ENCODE measurements around the gene TRIM46. TPM values are rescaled to one million over a fixed set of nuclear protein-coding genes. Genes with fewer than 3 reads are reported as not detected.
"Not testable (repeated sequence)": the region's sequence is repeated elsewhere in the genome, so short reads cannot be mapped to it uniquely, and the experiment has no call there.

TRIM46 gene
- total and polyA plus RNA-seq, 2 experiments from 2014 or later: 2.9 to 5.4 TPM

DNA sequence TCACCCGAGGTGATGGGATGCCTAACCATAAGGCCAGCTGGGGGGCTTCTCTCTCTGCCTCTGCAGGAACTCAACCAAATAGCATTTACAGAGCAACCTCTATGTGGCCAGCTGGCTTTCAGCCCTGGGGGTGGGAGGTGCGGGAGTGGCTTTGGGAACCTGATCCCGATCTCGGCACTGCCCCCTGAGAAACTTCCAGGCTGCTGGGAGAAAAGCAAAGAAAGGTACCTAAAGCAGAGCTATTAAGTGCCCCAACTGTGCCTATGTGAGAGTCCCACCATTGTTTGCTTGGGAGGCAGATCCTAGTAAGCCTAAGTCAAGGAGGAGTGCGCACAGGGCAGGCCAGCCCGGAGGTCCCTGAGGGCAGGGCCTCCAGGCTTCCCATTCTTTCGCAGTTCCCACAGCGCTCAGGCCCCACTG is 7.6 kb upstream of the TRIM46 start:
- no peak overlapping the region for H3K27ac ChIP-seq
- H3K36me3 ChIP-seq: peaks cover 3% of the 10 kb centered on the region
- no peak for DNase-seq (ENCODE audit: low read depth in 1 of 2, low spot score in 1 of 2)
- TF ChIP-seq, protein P1, sequence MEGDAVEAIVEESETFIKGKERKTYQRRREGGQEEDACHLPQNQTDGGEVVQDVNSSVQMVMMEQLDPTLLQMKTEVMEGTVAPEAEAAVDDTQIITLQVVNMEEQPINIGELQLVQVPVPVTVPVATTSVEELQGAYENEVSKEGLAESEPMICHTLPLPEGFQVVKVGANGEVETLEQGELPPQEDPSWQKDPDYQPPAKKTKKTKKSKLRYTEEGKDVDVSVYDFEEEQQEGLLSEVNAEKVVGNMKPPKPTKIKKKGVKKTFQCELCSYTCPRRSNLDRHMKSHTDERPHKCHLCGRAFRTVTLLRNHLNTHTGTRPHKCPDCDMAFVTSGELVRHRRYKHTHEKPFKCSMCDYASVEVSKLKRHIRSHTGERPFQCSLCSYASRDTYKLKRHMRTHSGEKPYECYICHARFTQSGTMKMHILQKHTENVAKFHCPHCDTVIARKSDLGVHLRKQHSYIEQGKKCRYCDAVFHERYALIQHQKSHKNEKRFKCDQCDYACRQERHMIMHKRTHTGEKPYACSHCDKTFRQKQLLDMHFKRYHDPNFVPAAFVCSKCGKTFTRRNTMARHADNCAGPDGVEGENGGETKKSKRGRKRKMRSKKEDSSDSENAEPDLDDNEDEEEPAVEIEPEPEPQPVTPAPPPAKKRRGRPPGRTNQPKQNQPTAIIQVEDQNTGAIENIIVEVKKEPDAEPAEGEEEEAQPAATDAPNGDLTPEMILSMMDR (IDR thresholded peaks at IDR 0.05; ENCODE audit: low read depth, low read length): no peak
- H3K27me3 ChIP-seq: no peaks in the 10 kb centered on the region
- no peaks in the 10 kb centered on the region for H3K9me3 ChIP-seq (ENCODE audit: low read depth)
- no peak overlapping the region for H3K4me3 ChIP-seq
- no peaks in the 10 kb centered on the region for H3K4me1 ChIP-seq (ENCODE audit: low read depth)

GRCh38 chr1:155166471-155167165 is 7.0 kb upstream of the TRIM46 start:
- Histone ChIP-seq H3K4me3 (no peak overlapping the region), H3K9me3 (ENCODE audit: low read depth) (no peaks in the 10 kb centered on the region), H3K36me3 (peaks cover 3% of the 10 kb centered on the region), H3K27me3 (no peaks in the 10 kb centered on the region), H3K27ac (no peak overlapping the region), H3K4me1 (ENCODE audit: low read depth) (no peaks in the 10 kb centered on the region)
- DNase-seq (ENCODE audit: low read depth in 1 of 2, low spot score in 1 of 2): peak in 1 of 2 donors; percentile 68
- TF ChIP-seq, protein P1 (IDR thresholded peaks at IDR 0.05; ENCODE audit: low read depth, low read length): no peak

DNA sequence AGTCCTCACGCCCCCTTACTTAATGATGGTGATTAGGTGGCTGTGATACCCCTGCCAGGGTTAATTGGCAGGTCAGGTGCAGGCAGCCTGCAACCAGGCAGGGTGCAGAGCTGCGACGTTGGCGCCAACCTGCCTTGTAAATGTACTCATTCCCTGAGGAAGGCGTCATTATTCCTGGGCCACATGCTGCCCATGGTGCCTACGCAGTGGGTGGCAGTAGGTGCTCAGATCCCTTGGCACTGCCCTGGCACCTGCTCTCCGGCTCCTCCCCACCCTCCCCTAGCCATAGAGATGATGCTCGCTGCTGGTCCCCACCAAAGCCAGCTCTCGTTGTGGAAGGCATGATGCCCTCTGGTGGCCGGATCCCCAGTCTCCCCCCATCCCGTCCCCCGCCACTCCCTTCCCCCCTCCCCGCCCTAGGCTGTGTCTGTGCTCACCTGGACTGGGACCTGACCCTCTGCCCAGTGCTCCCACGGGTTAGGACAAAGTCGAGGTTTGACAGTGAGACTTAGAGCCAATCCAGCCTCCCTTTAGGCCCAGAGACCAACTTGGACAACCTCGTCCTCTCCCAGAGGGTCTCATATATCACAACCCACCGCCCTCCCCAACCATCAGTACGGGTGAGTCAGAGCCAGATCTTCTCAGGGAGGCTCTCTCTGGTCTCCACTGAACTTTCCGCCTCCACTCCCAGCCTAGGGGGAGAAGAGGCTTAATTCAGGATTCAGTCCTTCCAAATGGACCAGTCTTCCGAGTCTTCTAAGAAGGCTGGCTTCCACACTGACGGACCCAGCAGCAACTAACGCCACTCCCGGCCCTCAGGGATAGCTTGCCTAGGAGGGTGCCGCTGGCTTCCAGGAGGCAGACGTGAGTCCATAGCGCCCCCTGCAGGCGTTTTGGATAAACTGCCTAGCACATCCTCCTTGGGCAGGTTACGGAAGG is 6.2 kb upstream of the TRIM46 start:
- no peaks in the 10 kb centered on the region for H3K9me3 ChIP-seq (ENCODE audit: low read depth)
- H3K4me3 ChIP-seq: peak overlapping the region; percentile 7
- H3K4me1 ChIP-seq (ENCODE audit: low read depth): peaks cover 5% of the 10 kb centered on the region
- H3K27me3 ChIP-seq: no peaks in the 10 kb centered on the region
- TF ChIP-seq, protein P1 (IDR thresholded peaks at IDR 0.05; ENCODE audit: low read depth, low read length): peak; percentile 92
- H3K36me3 ChIP-seq: peaks cover 3% of the 10 kb centered on the region
- DNase-seq (ENCODE audit: low read depth in 1 of 2, low spot score in 1 of 2): peak; percentile 92 to 95
- no peak overlapping the region for H3K27ac ChIP-seq

DNA sequence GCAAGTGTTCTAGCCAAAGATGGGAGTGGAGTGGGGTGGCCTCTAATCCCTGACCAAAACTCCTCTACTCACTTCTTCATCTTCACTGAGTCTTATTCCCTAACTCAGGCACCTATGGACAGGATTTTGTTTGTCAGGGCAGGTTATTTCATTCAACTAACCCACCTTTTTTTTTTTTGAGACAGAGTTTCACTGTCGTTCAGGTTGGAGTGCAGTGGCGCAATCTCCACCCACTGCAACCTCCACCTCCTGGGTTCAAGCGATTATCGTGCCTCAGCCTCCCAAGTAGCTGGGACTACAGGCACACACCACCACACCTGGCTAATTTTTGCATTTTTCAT is 5.6 kb upstream of the TRIM46 start:
- H3K27ac ChIP-seq; H3K36me3 ChIP-seq; DNase-seq (ENCODE audit: low read depth in 1 of 2, low spot score in 1 of 2); H3K4me1 ChIP-seq (ENCODE audit: low read depth); H3K9me3 ChIP-seq (ENCODE audit: low read depth); H3K27me3 ChIP-seq; H3K4me3 ChIP-seq: not testable (repeated sequence)

DNA sequence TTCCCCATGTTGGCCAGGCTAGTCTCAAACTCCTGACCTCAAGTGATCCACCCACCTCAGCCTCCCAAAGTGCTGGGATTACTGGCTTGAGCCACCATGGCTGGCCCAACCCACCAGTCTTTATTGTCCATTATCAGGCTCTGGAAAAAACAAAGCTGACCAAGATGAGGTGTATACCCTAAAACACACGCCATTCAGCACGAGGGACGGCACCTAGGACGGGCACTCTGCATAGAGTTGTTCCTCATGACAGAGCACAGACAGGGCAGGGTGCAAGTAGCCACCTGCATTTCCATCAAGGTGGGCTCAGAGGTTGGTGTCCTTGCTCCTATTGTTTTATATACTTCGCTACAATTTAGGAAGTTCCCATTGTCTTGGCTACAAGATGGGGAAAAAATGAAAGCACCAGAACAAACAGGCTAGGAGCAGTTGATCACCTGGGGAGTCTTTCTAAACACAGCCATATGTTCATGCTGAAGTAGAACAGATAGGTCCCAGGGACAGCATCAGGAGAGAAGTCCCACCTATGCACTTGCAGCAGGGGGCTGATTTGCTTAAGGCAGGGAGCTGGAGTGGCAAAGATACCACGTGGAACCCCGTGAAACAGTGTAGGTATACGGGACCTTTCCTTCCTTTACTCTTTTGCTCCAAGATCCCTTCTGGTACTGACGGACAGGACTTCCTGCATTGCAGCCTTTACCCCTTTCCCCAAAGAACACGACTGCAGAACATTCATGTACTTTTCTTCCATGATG is 5.0 kb upstream of the TRIM46 start:
- no peaks in the 10 kb centered on the region for H3K9me3 ChIP-seq (ENCODE audit: low read depth)
- peaks cover 3% of the 10 kb centered on the region for H3K36me3 ChIP-seq
- H3K27me3 ChIP-seq: no peaks in the 10 kb centered on the region
- DNase-seq (ENCODE audit: low read depth in 1 of 2, low spot score in 1 of 2): no peak
- no peak overlapping the region for H3K4me3 ChIP-seq
- peaks cover 5% of the 10 kb centered on the region for H3K4me1 ChIP-seq (ENCODE audit: low read depth)
- TF ChIP-seq, protein P1 (IDR thresholded peaks at IDR 0.05; ENCODE audit: low read depth, low read length): no peak
- H3K27ac ChIP-seq: no peak overlapping the region

Measured in cardiac muscle cell (in vitro differentiated cells and primary cell).